Breast epithelium (tissue), 3 donors: Measurements from ENCODE around the gene DIP2B.

ENCODE experiments used
- CTCF ChIP-seq, 3 donors: fragments of 450-650 bp; IDR thresholded peaks; one replicate each; pipeline ENCODE4 v1.5.1; 2016 to 2017; ENCODE audit warnings: antibody characterized with exemption in 3 of 3, mild to moderate bottlenecking in 3 of 3, moderate library complexity in 3 of 3
- POLR2AphosphoS5 ChIP-seq, 3 donors: sonication (generic); formaldehyde crosslinking; IDR thresholded peaks; one replicate each; pipeline ENCODE4 v1.6.1; 2017; ENCODE audit warnings: antibody characterized with exemption in 3 of 3

- TF ChIP-seq CTCF (IDR thresholded peaks at IDR 0.05) (no peak), POLR2AphosphoS5 (IDR thresholded peaks at IDR 0.05) (no peak)
These were observed 92.7 kb downstream of the DIP2B start for GRCh38 chr12:50597200-50598195.
